ENCODE data around the gene UQCC5.

UQCC5 gene

DNA sequence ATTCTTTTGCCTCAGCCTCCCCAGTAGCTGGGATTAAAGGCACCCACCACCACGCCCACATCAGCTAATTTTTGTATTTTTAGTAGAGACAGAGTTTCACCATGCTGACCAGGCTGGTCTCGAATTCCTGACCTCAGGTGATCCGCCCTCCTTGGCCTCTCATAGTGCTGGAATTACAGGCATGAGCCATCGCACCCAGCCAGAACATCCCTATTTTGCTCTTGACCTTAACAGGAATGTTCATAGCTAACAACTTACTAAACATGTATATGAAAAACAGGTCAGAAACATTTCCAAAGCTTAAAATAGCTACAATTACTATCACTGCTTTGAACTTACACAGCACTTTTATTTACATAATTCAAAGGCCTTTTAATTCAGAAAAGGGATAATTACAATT, 33.7 kb downstream of the UQCC5 start:
- no peak for DNase-seq (ENCODE audit: low spot score)

GRCh38 chr3:52572221-52572620, 35.8 kb downstream of the UQCC5 start:
- no peak for DNase-seq (ENCODE audit: low spot score)

DNA sequence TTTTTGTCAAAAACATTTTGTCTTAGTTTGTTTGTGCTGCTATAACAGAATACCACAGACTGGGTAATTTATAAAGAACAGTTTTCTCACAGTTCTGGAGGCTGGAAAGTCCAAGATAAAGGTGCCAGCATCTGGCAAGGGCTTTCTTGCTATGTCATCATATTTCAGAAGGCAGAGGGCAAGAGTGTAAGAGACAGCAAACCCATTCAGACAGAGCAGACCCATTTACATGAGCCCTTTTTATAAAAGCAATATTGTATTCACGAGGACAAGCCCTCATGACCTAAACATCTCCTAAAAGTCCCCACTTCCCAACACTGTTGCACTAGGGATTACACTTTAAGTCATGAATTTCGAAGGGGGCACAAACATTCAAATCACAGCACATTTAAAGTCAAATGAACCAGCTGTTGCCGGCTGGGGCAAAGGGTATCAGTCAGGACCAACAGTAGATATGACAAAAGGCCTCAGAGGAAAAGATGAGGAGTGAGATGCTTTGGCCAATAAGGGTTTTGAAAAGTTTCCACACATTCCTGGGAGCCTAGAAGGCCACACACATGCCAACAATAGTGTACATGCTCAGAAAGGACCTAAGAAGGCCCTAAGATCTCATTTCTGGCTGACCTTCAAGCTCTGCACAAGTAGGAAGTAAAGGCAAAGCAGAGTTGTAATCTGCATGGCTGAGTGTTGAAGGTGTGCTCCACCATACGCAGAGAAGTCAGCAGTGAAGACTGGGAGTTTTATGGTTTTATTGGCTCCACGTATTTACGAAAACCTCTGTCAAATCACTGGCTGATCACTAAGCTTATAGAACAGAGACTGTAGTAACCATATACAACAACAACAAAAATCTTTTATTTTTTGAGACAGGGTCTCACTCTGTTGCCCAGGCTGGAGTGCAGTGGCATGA, 37.9 kb downstream of the UQCC5 start:
- DNase-seq (ENCODE audit: low spot score): no peak

Data from iPS-NIHi11 (cell line).